A673 (cell line): ENCODE measurements around the gene GPRC5D. TPM values are rescaled to one million over a fixed set of nuclear protein-coding genes. Genes with fewer than 3 reads are reported as not detected.

Source experiments
- BruUV-seq: library from RNA; stranded (reverse); fragments of 400-500 nt; replicated peaks from 2 replicates; lab custom pipeline; 2021; lab: Mats Ljungman, UMichigan
- CTCF ChIA-PET: fragments of 300-600 bp; sonication (Branson Sonifier 250); formaldehyde crosslinking; loops from one replicate; lab custom pipeline; 2022; ENCODE audit warnings: antibody characterized with exemption; lab: Charles Lee
- POLR2A ChIA-PET: fragments of 300-600 bp; sonication (Branson Sonifier 250); formaldehyde crosslinking; loops from one replicate; lab custom pipeline; 2022; ENCODE audit warnings: antibody characterized with exemption; ENCODE audit not compliant: low non-redundant PET; lab: Charles Lee
- DNase-seq: peaks from one replicate; pipeline ENCODE4 v3.0.0-alpha.2; 2015; ENCODE audit warnings: low spot score
- H3K27ac ChIP-seq: fragments of 200-600 bp; sonication (generic); 2 replicates; pipeline ENCODE4 v1.5.1; 2016; ENCODE audit warnings: mixed run types, low read depth, mild to moderate bottlenecking, mixed read lengths, antibody characterized with exemption, low read length; ENCODE audit not compliant: poor library complexity, severe bottlenecking
- H3K27me3 ChIP-seq: fragments of 200-600 bp; sonication (generic); replicated peaks from 2 replicates; pipeline ENCODE4 v1.6.1; 2017; ENCODE audit warnings: mixed run types, low read depth, mild to moderate bottlenecking, mixed read lengths, antibody characterized with exemption, low read length; ENCODE audit not compliant: insufficient read depth, poor library complexity
- H3K36me3 ChIP-seq: fragments of 200-600 bp; sonication (generic); 2 replicates; pipeline ENCODE4 v1.6.1; 2016; ENCODE audit warnings: mixed run types, mild to moderate bottlenecking, mixed read lengths, antibody characterized with exemption, low read length; ENCODE audit not compliant: insufficient read depth, poor library complexity, severe bottlenecking
- H3K4me1 ChIP-seq: fragments of 200-600 bp; sonication (generic); 2 replicates; pipeline ENCODE4 v1.6.1; 2017; ENCODE audit warnings: mixed run types, mild to moderate bottlenecking, mixed read lengths, antibody characterized with exemption, low read length; ENCODE audit not compliant: insufficient read depth, poor library complexity, severe bottlenecking
- H3K4me3 ChIP-seq: fragments of 200-600 bp; sonication (generic); 2 replicates; pipeline ENCODE4 v1.5.1; 2016; ENCODE audit warnings: low read depth, mixed run types, mild to moderate bottlenecking, mixed read lengths, low read length; ENCODE audit not compliant: poor library complexity, severe bottlenecking
- H3K9me3 ChIP-seq: fragments of 200-600 bp; sonication (generic); 2 replicates; pipeline ENCODE4 v1.6.1; 2016; ENCODE audit warnings: mixed run types, low read depth, mild to moderate bottlenecking, mixed read lengths, antibody characterized with exemption, low read length; ENCODE audit not compliant: poor library complexity, severe bottlenecking
- EZH2 ChIP-seq: fragments of 200-600 bp; sonication (generic); IDR thresholded peaks from 2 replicates; pipeline ENCODE4 v1.6.1; 2017; ENCODE audit warnings: borderline replicate concordance, low read depth, mild to moderate bottlenecking, mixed read lengths, antibody characterized with exemption, low read length; ENCODE audit not compliant: poor library complexity, severe bottlenecking
- intact Hi-C: fragments of 100-400 bp; cut with micrococcal nuclease; formaldehyde crosslinking; loops from one replicate; pipeline ENCODE4 v1.10.0; 2022; ENCODE audit not compliant: unreplicated experiment
- total RNA-seq: library from RNA; stranded (reverse); gene quantifications from 2 replicates; pipeline ENCODE4 v1.2.3, GENCODE V29; 2021
- TF ChIP-seq, protein P1 (sequence below): fragments of 300-800, 200-600 bp; sonication (generic); conservative IDR thresholded peaks from 2 replicates; pipeline ENCODE4 v1.5.1; 2017; ENCODE audit warnings: low read depth, mild to moderate bottlenecking, antibody characterized with exemption, low read length, moderate library complexity, mixed read lengths

The GPRC5D gene
- total RNA-seq, 1 experiment from 2014 or later, result not detected

DNA sequence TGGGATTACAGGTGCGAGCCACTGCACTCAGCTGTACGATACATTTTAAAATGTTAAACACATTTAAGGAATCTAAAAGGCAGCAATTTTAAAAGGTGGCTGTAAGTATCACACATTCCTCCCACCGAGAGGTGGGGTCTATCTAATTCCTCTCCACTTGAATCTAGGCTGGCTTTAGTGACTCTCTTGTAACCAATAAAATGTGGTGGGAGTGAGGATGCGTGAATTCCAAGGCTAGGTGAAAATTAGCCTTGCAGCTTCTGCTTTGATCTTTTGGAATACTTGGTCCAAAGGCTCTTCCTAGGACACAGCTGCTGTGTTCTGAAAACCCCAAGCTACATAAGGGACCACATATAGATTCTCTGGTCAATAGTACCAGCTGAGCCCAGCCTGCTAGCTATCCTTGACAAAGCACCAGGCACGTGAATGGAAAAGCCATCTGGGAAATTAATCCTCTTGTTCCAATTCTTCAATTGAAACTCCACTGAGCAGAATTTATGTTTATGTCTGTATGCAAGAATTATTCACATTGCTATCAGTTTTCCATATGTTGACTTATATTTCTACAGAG is 8.8 kb upstream of the GPRC5D start:
- Histone ChIP-seq H3K9me3 (no peaks in the 10 kb centered on the region), H3K27ac (no peak overlapping the region), H3K27me3 (no peaks in the 10 kb centered on the region), H3K4me1 (no peaks in the 10 kb centered on the region), H3K36me3 (no peaks in the 10 kb centered on the region), H3K4me3 (no peak overlapping the region)
- intact Hi-C loops, result no loop called here
- CTCF ChIA-PET, result no interaction called here
- no TSS peak for BruUV-seq
- DNase-seq, result no peak
- POLR2A ChIA-PET, result no interaction called here
- TF ChIP-seq, protein P1, sequence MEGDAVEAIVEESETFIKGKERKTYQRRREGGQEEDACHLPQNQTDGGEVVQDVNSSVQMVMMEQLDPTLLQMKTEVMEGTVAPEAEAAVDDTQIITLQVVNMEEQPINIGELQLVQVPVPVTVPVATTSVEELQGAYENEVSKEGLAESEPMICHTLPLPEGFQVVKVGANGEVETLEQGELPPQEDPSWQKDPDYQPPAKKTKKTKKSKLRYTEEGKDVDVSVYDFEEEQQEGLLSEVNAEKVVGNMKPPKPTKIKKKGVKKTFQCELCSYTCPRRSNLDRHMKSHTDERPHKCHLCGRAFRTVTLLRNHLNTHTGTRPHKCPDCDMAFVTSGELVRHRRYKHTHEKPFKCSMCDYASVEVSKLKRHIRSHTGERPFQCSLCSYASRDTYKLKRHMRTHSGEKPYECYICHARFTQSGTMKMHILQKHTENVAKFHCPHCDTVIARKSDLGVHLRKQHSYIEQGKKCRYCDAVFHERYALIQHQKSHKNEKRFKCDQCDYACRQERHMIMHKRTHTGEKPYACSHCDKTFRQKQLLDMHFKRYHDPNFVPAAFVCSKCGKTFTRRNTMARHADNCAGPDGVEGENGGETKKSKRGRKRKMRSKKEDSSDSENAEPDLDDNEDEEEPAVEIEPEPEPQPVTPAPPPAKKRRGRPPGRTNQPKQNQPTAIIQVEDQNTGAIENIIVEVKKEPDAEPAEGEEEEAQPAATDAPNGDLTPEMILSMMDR, result no peak
- no peak for TF ChIP-seq EZH2

DNA sequence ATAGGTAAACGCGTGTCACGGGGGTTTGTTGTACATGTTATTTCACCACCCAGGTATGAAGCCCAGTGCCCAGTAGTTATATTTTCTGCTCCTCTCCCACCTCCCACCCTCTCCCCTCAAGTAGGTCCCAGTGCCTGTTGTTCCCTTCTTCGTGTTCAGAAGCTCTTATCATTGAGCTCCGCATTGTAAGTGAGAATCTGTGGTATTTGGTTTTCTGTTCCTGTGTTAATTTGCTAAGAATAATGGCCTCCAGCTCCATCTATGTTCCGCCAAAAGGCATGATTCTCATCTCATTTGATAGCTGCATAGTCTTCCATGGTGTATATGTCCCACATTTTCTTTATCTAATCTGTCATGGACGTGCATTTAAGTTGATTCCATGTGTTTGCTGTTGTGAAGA is 6.9 kb upstream of the GPRC5D start:
- TF ChIP-seq, protein P1, result no peak
- no peak for TF ChIP-seq EZH2
- H3K27me3 ChIP-seq, result no peaks in the 10 kb centered on the region
- intact Hi-C loops, result no loop called here
- BruUV-seq, result no TSS peak
- H3K9me3 ChIP-seq, result no peaks in the 10 kb centered on the region
- ChIA-PET POLR2A (no interaction called here), CTCF (no interaction called here)
- H3K4me3 ChIP-seq, result no peak overlapping the region
- H3K36me3 ChIP-seq, result no peaks in the 10 kb centered on the region
- no peak overlapping the region for H3K27ac ChIP-seq
- H3K4me1 ChIP-seq, result no peaks in the 10 kb centered on the region
- DNase-seq, result no peak

DNA sequence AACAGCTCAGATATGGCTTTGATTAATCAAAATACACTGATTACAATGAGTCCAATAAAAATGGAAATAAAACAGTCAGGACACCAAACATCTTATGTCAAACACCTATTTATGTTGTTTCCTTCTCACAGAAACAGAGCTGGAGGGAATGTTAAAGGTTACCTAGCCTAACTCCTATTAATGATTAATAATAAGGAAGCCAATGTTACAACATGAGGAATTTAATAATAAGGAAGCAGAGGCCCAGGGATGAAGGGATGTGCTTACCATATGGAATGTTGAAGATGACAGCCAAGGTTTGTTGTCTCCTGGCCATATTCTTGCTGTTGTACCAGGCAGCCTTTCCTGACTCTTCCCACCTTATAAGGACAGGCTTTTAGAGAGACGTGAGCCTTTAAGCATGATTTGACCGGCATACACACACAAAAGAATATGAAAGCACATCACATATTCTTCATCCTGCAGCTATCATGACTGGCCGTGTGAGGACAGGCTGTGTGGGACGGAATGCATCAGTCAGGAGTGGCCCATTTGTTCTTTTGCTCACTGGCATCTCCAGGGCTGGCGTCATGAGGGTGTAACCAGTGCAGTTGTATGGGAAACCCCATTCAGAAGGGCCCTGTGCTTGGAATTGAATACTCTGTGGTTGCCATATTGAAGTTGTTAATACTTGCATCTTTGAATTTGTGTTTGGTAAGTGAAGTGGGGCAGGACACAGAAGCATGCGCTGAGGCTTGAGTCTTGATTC is 3.1 kb upstream of the GPRC5D start:
- no peaks in the 10 kb centered on the region for H3K36me3 ChIP-seq
- DNase-seq, result no peak
- no TSS peak for BruUV-seq
- H3K9me3 ChIP-seq, result no peaks in the 10 kb centered on the region
- TF ChIP-seq, protein P1, result no peak
- TF ChIP-seq EZH2, result no peak
- CTCF ChIA-PET, result no interaction called here
- no peaks in the 10 kb centered on the region for H3K27me3 ChIP-seq
- H3K4me1 ChIP-seq, result no peaks in the 10 kb centered on the region
- no peak overlapping the region for H3K27ac ChIP-seq
- POLR2A ChIA-PET, result no interaction called here
- intact Hi-C loops, result no loop called here
- H3K4me3 ChIP-seq, result no peak overlapping the region
